ENCODE data around the gene OGT.

DNA sequence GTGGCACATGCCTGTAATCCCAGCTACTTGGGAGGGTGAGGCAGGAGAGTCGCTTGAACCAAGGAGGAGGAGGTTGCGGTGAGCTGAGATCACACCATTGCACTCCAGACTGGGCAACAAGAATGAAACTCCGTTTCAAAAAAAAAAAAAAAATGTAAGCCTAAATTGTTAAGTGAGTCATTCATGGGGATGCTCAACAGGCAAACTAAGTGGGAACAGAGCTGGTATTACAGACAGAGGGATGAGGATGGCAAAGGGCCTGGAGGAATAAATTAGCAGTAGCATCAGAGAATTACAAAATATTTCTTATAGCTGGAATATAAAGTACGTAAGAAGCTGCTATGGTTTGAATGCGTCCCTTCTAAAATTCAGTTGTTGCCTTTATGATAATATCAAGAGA, 43.4 kb upstream of the OGT start:
- TF ChIP-seq ZNF768 (tag by site-specific recombination; IDR thresholded peaks at IDR 0.05) = no peak
- TF ChIP-seq, protein P1, sequence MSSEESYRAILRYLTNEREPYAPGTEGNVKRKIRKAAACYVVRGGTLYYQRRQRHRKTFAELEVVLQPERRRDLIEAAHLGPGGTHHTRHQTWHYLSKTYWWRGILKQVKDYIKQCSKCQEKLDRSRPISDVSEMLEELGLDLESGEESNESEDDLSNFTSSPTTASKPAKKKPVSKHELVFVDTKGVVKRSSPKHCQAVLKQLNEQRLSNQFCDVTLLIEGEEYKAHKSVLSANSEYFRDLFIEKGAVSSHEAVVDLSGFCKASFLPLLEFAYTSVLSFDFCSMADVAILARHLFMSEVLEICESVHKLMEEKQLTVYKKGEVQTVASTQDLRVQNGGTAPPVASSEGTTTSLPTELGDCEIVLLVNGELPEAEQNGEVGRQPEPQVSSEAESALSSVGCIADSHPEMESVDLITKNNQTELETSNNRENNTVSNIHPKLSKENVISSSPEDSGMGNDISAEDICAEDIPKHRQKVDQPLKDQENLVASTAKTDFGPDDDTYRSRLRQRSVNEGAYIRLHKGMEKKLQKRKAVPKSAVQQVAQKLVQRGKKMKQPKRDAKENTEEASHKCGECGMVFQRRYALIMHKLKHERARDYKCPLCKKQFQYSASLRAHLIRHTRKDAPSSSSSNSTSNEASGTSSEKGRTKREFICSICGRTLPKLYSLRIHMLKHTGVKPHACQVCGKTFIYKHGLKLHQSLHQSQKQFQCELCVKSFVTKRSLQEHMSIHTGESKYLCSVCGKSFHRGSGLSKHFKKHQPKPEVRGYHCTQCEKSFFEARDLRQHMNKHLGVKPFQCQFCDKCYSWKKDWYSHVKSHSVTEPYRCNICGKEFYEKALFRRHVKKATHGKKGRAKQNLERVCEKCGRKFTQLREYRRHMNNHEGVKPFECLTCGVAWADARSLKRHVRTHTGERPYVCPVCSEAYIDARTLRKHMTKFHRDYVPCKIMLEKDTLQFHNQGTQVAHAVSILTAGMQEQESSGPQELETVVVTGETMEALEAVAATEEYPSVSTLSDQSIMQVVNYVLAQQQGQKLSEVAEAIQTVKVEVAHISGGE (tag by site-specific recombination; conservative IDR thresholded peaks at IDR 0.05; ENCODE audit: low read depth) = no peak
- TF ChIP-seq, protein P2, sequence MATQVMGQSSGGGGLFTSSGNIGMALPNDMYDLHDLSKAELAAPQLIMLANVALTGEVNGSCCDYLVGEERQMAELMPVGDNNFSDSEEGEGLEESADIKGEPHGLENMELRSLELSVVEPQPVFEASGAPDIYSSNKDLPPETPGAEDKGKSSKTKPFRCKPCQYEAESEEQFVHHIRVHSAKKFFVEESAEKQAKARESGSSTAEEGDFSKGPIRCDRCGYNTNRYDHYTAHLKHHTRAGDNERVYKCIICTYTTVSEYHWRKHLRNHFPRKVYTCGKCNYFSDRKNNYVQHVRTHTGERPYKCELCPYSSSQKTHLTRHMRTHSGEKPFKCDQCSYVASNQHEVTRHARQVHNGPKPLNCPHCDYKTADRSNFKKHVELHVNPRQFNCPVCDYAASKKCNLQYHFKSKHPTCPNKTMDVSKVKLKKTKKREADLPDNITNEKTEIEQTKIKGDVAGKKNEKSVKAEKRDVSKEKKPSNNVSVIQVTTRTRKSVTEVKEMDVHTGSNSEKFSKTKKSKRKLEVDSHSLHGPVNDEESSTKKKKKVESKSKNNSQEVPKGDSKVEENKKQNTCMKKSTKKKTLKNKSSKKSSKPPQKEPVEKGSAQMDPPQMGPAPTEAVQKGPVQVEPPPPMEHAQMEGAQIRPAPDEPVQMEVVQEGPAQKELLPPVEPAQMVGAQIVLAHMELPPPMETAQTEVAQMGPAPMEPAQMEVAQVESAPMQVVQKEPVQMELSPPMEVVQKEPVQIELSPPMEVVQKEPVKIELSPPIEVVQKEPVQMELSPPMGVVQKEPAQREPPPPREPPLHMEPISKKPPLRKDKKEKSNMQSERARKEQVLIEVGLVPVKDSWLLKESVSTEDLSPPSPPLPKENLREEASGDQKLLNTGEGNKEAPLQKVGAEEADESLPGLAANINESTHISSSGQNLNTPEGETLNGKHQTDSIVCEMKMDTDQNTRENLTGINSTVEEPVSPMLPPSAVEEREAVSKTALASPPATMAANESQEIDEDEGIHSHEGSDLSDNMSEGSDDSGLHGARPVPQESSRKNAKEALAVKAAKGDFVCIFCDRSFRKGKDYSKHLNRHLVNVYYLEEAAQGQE (tag by site-specific recombination; IDR thresholded peaks at IDR 0.05) = no peak
- TF ChIP-seq, protein P3, sequence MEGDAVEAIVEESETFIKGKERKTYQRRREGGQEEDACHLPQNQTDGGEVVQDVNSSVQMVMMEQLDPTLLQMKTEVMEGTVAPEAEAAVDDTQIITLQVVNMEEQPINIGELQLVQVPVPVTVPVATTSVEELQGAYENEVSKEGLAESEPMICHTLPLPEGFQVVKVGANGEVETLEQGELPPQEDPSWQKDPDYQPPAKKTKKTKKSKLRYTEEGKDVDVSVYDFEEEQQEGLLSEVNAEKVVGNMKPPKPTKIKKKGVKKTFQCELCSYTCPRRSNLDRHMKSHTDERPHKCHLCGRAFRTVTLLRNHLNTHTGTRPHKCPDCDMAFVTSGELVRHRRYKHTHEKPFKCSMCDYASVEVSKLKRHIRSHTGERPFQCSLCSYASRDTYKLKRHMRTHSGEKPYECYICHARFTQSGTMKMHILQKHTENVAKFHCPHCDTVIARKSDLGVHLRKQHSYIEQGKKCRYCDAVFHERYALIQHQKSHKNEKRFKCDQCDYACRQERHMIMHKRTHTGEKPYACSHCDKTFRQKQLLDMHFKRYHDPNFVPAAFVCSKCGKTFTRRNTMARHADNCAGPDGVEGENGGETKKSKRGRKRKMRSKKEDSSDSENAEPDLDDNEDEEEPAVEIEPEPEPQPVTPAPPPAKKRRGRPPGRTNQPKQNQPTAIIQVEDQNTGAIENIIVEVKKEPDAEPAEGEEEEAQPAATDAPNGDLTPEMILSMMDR (tag by site-specific recombination; IDR thresholded peaks at IDR 0.05) = no peak

Measured in HEK293 (cell line).